Measurements from ENCODE around the gene KIF5A.

DNA sequence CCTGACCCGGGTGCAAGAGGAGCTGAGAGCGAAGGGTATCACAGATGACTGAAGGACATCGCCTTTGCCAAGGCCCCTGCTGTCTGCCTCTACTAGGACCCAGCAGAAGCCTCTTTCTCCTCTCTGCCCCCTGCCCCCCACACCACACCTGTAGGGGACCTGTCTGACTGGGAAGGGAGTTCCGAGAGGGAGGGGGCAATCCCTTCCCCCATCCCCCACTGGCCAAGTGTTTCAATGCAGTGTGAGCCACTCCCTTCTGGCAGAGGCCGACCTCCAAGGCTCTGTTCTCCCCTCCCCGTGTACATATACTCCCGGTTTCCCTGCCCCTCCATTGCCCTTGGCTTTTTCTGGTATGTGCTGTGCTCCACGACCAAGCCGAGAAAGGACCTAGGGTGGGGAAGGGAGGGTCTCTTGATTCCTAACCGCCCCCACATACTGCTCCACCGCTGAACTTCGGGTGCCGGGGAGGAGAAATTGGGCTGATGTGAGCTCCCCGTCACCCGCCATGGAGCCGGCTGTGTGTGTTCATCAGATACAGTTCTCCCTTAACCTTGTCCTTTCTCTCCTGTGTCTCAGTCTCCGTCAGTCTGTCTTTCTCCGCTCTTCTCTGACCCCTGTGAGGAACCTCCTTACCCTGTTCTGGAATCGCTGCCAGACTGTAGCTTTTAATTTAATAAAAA lies 59.4 kb downstream of the KIF5A start:
- TF ChIP-seq, protein P1, sequence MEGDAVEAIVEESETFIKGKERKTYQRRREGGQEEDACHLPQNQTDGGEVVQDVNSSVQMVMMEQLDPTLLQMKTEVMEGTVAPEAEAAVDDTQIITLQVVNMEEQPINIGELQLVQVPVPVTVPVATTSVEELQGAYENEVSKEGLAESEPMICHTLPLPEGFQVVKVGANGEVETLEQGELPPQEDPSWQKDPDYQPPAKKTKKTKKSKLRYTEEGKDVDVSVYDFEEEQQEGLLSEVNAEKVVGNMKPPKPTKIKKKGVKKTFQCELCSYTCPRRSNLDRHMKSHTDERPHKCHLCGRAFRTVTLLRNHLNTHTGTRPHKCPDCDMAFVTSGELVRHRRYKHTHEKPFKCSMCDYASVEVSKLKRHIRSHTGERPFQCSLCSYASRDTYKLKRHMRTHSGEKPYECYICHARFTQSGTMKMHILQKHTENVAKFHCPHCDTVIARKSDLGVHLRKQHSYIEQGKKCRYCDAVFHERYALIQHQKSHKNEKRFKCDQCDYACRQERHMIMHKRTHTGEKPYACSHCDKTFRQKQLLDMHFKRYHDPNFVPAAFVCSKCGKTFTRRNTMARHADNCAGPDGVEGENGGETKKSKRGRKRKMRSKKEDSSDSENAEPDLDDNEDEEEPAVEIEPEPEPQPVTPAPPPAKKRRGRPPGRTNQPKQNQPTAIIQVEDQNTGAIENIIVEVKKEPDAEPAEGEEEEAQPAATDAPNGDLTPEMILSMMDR (IDR thresholded peaks at IDR 0.05) = no peak
- TF ChIP-seq POLR2A (IDR thresholded peaks at IDR 0.05) = no peak

All from right lobe of liver (tissue), 4 donors.